Smooth muscle cell of the brain vasculature (primary cell): ENCODE data around the gene CELF4.

Source experiments
- DNase-seq: peaks from one replicate; pipeline ENCODE4 v3.0.0-alpha.2; 2012; ENCODE audit warnings: low read depth, low spot score

The CELF4 gene

GRCh38 chr18:37285825-37286224 is 279.8 kb downstream of the CELF4 start:
- no peak for DNase-seq

- no peak for DNase-seq
Measured at GRCh38 chr18:37284260-37284659, 281.3 kb downstream of the CELF4 start.

DNA sequence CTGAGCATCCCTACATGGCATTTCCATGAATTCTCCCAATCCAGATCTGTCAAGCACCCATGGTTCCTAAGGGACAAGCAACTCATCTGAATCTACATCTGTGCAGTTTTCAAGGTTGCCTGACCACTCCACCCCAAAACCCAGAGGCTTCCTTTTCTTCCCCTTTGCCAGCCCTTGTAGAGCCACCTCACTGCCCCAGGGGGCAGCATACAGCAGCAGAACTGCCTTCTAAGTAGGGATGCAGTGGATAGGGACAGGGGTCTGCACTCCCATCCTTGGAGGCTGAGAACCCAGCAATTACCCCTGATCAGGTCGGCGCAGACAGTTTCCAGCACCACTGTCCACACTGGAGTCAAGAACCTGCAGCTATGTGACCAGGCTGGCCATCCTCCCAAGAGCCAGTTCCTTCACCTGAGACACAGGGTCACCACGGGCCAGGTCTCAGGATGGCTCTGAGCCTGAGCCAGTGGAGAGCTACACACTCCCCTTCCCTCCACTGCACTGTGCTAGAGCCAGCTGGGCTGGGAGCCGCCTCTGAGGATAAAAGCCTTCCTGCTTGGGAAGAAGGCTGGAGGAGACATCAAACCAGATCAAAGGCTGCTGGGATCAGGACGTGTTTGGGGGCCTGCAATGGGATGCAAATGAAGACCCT is 283.1 kb downstream of the CELF4 start:
- DNase-seq = no peak

DNA sequence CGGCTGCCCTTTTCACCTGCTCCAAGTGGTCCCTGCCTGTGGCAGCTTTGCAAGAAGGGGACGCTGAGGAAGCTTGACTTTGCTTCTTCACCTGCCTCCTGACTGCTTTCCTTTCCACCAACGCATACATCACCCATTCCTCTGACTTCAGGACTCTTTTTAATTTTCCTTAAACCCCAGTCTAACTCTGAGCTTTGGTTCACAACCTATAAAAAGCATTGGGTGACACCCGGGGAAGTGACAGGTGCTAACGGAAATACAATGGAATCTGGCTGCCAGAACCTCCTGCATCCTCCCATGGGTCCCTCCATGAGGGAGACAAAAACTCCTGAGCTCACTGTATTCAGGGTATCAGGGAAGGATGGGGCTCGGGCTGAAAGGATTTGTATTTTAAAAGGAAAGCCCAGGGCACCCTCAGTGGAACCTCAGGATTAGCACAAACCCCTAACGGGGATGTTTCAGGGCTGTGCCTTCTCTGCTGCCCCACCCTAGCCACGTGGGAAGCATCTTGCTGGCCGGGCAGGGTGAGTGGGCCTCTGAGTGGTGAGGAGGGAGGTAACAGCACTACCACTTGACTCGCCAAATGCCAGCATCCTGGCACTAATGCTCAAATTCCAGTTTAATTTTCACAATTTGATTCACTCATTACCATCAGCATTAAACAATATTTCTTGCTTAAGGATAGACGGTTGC is 284.8 kb downstream of the CELF4 start:
- no peak for DNase-seq

DNA sequence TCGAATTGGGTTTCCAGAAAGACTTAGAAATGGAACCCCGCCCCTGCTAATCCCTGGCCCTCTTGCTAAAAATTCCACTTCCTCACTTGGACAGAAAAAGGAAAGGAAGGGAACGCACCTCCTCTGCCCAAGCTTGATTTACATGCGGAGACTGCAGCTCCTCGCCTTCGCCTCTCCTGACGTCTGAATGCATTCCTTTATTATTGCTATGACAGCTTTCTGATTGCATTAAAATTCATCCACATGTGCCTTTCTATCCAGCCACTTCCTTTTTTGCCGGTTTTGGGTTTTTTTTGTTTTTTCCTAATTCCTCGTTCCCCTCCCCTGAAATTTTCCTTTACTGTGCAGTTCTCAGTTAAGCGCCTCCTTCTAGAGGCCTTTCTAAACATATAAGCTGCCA is 287.8 kb downstream of the CELF4 start:
- DNase-seq = no peak

GRCh38 chr18:37276111-37276890 is 289.3 kb downstream of the CELF4 start:
- DNase-seq = no peak

DNA sequence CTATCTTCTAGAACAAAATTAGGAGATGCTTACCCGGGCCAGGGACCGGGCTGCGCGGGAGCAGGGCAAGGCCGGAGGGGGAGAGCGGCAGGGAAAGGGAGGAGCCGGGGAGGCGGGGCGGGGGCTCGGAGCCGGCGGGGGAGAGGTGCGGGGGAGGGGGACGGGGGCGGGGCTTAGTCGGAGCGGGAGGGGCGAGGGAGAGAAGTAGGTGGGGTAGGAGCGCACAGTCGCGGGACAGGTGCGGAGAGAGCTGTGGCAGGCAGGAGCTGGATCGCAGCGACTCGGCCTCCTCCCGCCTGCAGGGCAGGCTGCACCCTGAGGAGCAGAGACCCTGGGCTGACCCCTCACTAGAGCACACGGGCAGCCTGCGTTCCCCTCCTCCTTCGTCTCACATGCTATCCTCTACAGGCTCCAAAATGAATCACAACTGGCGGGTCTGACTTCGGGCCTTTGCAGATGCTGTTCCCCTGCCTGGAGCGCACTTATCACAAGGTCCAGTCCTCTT is 290.3 kb downstream of the CELF4 start:
- DNase-seq = no peak

DNA sequence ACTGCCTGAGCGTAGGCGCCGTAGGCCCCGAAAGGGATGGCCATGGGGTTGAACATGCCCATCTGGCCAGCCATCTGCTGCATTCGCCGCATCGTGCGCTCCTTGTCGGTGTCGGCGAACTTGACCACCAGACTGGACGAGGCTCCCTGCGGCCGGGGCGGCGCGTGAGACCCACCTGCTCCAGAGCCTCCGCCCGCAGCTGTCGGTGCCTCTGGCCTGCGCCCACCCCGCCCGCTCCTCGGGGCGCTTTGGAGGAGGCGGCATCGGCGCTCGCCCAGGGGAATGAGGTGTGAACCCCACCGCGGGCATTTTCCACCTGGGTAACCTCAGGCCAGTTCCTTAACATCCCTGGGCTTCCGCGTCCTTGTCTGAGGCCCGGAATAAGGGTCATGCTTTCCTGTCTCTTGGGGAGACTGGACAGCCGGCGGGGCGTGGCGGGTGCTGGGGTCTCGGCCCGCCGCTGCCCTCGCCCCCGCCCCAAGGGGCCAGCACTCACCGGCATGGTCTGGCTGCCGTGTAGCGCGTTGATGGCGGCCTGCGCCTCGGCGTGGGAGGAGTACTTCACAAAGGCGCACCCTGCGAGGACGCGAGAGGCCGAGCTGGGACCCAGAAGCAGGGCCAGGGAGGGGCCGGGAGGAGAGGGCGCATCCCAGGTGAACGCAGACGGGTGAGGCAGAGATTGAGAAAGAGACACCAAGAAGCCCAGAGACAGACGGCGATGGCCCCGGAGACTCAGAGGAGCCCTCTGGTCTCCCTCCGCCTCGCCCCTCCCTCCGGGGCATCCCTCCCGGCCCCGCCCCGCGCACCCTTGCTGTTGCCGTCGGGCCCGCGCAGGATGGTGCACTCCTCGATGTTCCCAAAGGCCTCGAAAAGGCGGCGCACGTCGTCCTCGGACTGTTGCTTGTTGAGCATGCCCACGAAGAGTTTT is 291.0 kb downstream of the CELF4 start:
- no peak for DNase-seq

- DNase-seq = no peak
Measured at GRCh38 chr18:37272841-37273240, 292.8 kb downstream of the CELF4 start.

- DNase-seq = no peak
Measured at GRCh38 chr18:37272226-37272625, 293.4 kb downstream of the CELF4 start.

GRCh38 chr18:37270666-37271052 is 294.9 kb downstream of the CELF4 start:
- DNase-seq = no peak

DNA sequence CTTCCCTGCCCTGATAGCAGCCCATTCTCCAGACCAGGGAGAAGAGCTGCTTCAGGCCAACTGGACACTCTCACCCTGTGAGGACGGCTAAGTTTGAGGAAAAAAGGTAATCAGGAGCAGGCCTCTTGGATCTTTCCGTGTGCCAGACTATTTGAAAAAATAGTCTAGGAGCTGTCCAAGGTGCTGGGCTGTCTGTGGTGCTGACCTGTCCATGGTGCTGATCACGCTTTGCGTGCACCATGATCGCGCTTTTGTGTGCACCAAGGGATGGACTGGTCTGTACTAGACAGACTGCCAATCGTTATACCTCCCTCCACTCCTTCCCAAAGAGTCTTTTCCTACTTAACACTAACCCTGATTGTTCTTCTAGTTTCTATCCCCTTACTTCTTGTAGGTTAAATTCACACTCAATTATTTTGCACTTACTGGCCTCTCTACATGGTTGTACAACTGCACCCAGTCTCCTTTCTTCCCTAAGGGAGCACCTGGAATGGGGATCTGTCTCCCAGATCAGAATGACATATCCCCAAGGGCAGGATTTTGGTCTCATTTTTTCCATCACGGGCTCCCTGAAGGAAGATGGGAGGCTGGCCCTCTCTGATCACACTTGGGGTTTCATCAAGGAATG is 295.4 kb downstream of the CELF4 start:
- peak; percentile 29 for DNase-seq

DNA sequence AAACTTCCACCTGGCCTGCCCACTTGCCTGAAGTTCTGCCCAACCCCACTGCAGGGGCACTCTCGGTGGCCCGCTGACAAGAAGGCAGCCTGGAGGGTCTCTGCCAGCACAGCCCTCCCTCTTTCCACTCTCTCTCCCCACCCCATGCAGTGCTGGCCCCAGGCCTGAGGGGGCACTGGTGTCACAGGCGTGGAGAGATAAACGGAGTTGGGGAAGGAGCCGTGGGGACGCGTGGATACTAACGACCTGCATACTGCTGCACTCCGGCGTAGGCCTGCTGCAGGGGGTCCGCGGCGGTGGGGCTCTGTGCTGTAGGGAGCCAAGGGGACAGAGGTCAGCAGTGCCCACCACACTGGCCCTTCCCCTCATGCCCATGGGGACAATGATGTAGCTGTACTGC is 299.3 kb downstream of the CELF4 start:
- no peak for DNase-seq

DNA sequence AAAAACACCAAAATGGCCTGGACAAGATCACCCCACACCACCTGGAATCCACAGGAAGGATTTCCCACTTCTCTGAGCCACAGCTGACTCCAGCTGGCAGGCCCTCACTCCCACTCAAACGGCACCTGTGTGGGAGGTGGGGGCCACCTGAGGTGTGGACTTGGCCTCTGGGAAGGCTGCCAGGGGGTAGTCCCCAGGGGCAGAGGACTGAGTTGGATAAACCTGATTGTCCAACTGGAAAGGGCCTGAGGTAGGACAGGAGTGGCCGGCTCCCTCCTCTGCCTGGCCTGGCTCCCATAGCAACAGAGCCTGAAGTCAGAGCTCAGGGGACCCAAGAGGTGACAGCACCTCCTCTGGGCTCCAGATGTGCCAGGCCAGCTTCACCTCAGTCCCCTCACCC is 300.2 kb downstream of the CELF4 start:
- DNase-seq = no peak

DNA sequence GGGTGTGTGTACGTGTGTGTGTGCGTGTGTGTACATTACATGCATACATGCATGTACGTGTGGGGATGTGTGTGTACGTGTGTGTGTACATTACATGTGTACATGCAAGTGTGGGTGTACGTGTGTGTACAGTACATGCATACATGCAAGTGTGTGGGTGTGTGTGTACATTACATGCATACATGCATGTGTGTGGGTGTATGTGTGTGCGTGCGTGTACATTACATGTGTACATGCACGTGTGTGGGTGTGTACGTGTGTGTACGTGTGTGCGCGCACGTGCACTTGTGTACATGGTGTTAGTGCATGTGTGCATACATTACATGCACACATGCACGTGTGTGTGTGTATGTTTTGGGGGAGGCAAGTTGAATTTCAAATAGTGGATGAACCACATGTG is 300.6 kb downstream of the CELF4 start:
- no peak for DNase-seq

- no peak for DNase-seq
Measured at GRCh38 chr18:37261988-37262387, 303.6 kb downstream of the CELF4 start.

GRCh38 chr18:37261246-37261840 is 304.3 kb downstream of the CELF4 start:
- DNase-seq = no peak

DNA sequence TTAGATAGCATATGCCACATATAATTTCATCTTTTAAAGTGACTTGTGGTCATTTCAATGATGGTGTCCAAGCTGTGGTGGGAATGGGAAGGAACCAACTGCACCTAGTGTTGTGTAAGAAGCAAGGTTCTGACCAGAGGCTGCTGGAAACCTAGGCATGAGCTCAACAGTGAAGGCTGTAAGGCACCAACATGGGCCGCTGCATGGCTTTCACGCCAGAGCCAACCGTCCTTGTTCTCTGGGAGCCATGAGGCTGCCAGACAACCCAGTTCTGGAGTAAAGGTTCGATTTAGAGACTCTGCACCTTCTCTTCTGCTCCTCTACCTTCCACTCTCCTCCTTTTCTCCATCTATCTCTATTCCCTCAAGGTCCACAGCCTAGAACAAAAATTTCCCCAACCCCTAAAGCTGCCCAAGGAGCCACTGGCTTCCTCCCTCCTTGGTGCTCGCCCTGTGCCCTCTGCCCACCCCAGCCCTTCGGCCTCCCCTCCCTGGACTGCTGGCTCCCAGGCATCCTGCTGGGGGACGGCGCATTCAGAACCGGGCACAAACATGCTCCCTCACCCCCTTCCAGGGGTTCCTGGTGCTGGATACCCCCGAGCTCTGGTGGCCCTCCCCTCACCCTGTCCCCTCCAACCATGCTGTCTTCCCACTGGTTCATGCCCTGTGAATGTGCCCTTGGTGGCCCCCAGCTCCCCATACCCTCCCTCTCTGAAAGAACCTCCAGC is 305.1 kb downstream of the CELF4 start:
- DNase-seq = no peak

- DNase-seq = no peak
Measured at GRCh38 chr18:37259711-37260110, 305.9 kb downstream of the CELF4 start.

DNA sequence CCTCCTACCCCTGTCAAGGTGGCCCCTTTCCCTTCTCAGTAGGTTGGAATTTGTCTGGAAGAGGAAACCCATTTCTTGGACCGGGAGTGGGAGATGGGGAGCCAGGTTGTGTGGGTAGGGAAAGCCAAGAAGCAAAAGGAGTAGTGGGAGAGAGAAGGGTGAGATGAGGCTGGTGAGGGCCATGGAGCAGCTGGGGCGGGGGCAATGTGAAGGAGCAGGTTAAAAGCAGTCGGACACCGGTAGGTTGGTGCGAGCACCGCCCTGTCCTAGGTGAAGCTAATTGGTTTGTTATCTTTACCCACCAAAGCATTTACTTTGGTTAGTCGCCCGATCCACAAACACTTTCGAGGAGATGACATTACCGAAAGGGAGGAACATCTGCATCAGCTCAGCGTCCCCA is 306.8 kb downstream of the CELF4 start:
- no peak for DNase-seq
